Measurements from ENCODE around the gene CITED2. TPM values are rescaled to one million over a fixed set of nuclear protein-coding genes. Genes with fewer than 3 reads are reported as not detected.
A peak's percentile ranks its signal among the peaks of the same experiment; 100 is the strongest.
"Not testable (repeated sequence)": the region's sequence is repeated elsewhere in the genome, so short reads cannot be mapped to it uniquely, and the experiment has no call there.

CITED2 gene
- total RNA-seq: 10 to 100 TPM; 45.1 to 58.1 TPM

DNA sequence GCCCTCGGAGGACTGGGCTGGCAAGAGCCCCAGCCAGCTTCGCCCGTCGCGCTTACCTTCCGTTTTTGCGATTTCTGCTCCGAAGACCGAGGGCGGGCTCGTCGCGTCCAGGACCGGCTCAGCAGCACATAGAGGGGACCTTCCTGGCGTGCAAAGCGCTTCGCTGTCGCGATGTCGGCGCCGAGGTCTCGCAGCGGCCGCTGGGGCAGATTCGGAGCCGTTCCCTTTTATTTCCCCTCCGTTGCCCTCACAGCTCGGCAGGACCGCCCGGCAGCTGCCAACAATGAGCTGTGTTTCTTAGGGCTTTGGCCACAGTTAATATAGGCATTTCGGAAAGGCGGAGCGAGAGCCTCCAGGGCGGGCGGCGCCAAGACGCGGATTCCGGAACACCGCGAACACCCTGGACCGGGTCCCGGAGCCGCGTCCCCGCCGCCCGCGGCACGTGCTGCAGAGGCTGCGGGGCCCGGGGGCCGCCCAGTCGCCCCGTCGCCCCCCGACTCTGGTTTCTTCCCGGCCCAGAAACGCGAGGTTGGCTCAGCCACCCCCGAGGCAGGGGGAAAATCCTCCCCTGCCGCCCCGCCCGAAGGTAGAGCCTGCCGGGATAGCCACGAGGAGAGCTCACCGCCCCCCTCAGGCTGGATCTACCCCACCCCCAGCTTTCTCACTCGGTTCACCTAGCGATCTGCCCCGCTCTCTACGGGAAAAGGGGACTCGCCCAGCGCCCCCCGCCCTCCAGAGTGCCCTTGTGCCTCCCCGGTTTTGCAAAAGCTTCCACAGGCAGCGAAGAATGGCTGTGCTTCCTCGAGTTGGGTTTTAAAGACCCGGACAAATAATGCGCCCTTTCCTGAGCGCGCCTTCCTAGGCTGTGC, at the start of gene CITED2:
TSS of gene CITED2 (minus strand) at position 292 of the 869 bp plus-strand sequence. CDS start 704 bp downstream, outside the sequence.
- CTCF ChIA-PET: interaction anchor here (0.6 to 7.7 kb wide), 24 partner anchors 10 to 1677 kb away, joined by 3 to 94 read pairs (median 4); partner anchors contain the start of gene TXLNB
- Mint-ChIP-seq H3K4me1 (peaks cover 42% of the 10 kb centered on the region), H3K27me3 (no peaks in the 10 kb centered on the region), H3K27ac (peak within 1 kb of the TSS; percentile 99), H3K4me3 (peak within 1 kb of the TSS; percentile 99), H3K36me3 (ENCODE audit: low read depth) (peaks cover 30% of the 10 kb centered on the region), H3K9me3 (ENCODE audit: low read depth) (no peaks in the 10 kb centered on the region)
- intact Hi-C loops (cut with DNase I, micrococcal nuclease): loop anchor here (1.0 to 10.0 kb wide), 15 partner anchors 83 to 1550 kb away; partner anchors contain the start of genes ABRACL (in 2 of the 2), REPS1 (in 2 of the 2), CCDC28A (in 1 of the 2) and HECA (in 1 of the 2)
- ATAC-seq: peak; percentile 72
- POLR2A ChIA-PET: interaction anchor here (0.5 to 2.1 kb wide), 16 partner anchors 18 to 910 kb away, joined by 3 to 13 read pairs (median 4); partner anchors contain the start of genes CCDC28A and TXLNB
- peak; percentile 93 for DNase-seq

DNA sequence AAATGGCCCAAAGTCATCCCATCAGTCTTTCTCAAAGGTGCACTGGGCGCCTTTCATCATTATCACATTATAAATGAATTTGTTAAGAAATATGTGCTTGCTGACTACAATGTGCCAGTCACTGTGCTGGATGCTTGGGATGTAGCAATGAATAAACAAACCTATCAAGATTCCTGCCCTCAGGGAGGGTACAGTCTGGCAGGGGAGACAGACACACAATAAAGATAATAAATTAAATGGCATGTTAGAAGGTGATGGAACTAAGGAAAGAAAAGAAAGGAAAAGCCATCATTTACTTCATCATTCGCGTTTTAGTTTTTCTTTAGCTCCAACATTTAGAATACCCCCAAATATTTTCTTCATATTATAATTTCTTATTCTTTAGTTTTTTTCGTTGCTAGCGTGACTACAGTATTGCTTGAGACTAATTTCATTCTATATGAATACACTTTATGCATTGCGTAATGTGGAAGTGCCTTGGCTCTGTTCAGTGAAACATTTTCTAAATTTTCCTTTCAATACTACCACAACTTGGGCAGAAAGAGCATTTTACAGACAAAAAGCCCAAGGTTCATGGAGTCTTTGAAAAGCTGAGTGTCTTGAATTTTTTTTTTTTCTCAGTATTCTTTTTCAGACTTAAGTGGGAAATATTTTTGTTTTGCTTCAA, 48.7 kb upstream of the CITED2 start:
- no peak for ATAC-seq
- no peak for DNase-seq
- H3K4me1 Mint-ChIP-seq: no peaks in the 10 kb centered on the region
- intact Hi-C loops (cut with DNase I, micrococcal nuclease): no loop called here
- no peak overlapping the region for H3K4me3 Mint-ChIP-seq
- ChIA-PET POLR2A (no interaction called here), CTCF (no interaction called here)
- H3K27ac Mint-ChIP-seq: no peak overlapping the region
- no peaks in the 10 kb centered on the region for H3K9me3 Mint-ChIP-seq (ENCODE audit: low read depth)
- H3K36me3 Mint-ChIP-seq (ENCODE audit: low read depth): no peaks in the 10 kb centered on the region
- peaks cover 7% of the 10 kb centered on the region for H3K27me3 Mint-ChIP-seq

DNA sequence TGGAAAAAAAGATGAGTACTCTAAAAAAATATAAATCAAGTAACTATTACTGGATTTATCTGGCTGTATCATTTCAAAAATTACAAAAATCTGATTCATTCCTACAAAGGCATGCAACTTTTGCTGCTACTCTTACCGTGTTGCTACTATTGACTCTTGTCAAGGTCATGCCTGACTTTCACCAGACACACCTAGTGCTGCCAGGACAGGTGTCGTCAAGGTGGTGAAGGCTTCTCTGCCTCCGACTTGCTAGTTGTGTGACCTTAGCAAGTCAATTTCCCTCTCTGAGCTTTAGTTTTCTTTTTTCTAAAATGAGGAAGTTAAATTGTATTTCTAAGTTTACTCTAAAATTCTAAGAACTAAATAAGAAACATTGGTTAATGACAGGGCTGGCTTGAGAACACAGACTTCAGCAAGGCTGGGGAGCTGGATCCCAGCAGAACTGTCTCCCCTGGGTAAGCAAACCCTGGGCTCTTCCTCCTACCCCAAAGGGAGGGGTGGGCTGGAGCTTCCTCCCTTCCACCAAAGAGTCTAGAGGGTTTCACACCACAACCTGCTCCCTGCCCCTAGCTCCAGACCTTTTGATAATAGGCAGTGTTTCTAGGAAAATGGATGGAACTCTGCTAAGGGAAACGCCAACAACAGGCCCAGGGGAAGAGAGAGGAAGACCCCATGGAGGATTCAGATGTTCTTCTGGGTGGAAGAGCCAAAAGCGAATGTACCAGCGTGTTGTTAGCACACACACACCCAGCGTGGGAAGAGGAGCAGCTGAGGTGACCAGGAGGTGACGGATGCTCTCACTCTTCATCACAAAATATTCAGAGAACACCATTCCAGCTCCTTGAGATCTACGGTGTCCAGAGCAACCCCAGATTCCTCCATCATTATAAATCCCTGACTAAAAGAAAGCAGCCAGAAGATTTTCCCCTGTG, 47.9 kb upstream of the CITED2 start:
- H3K27ac Mint-ChIP-seq: no peak overlapping the region
- CTCF ChIA-PET: interaction anchor here (0.7 kb wide), 1 partner anchor 430 kb away, joined by 3 read pairs; no protein-coding TSS in a partner anchor
- no peak overlapping the region for H3K4me3 Mint-ChIP-seq
- POLR2A ChIA-PET: no interaction called here
- DNase-seq: no peak
- H3K9me3 Mint-ChIP-seq (ENCODE audit: low read depth): no peaks in the 10 kb centered on the region
- intact Hi-C loops (cut with DNase I, micrococcal nuclease): no loop called here
- no peaks in the 10 kb centered on the region for H3K36me3 Mint-ChIP-seq (ENCODE audit: low read depth)
- no peak for ATAC-seq
- peaks cover 4% of the 10 kb centered on the region for H3K27me3 Mint-ChIP-seq
- no peaks in the 10 kb centered on the region for H3K4me1 Mint-ChIP-seq

GRCh38 chr6:139418481-139419132, 44.2 kb upstream of the CITED2 start:
- Mint-ChIP-seq H3K36me3 (ENCODE audit: low read depth) (no peaks in the 10 kb centered on the region), H3K9me3 (ENCODE audit: low read depth) (no peaks in the 10 kb centered on the region), H3K4me1 (no peaks in the 10 kb centered on the region), H3K27me3 (no peaks in the 10 kb centered on the region), H3K27ac (no peak overlapping the region), H3K4me3 (no peak overlapping the region)
- ChIA-PET POLR2A (no interaction called here), CTCF (interaction anchor here (0.6 kb wide), 1 partner anchor 820 kb away, joined by 4 read pairs; no protein-coding TSS in a partner anchor)
- DNase-seq: no peak
- intact Hi-C loops (cut with DNase I, micrococcal nuclease): loop anchor here in 1 of 2 experiments (1.0 kb wide), 1 partner anchor 39 kb away; no protein-coding TSS in a partner anchor
- ATAC-seq: no peak

DNA sequence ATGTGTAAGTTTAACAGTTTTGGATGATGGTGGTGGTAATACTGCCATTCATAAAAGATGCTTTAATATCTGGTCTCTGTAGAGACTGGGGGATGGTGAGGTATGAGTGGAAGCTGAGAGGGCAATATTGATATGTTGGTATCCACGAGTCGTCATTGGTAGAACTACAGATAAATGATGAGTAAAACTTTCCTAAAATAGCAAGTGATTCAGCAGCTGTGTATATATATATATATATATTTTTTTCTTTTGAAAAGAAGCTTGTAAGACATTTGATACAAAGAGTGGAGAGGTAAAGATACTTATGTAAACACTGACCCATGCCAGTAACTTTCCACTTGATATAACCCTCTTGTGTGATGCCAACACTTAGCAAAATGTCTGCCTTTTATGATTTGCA, 41.7 kb upstream of the CITED2 start:
- Mint-ChIP-seq H3K4me1 (no peaks in the 10 kb centered on the region), H3K9me3 (ENCODE audit: low read depth) (no peaks in the 10 kb centered on the region)

GRCh38 chr6:139415365-139415764, 40.9 kb upstream of the CITED2 start:
- ATAC-seq: no peak
- POLR2A ChIA-PET: no interaction called here
- no peaks in the 10 kb centered on the region for H3K36me3 Mint-ChIP-seq (ENCODE audit: low read depth)
- H3K4me3 Mint-ChIP-seq: no peak overlapping the region
- H3K27ac Mint-ChIP-seq: no peak overlapping the region
- intact Hi-C loops (cut with DNase I, micrococcal nuclease): no loop called here
- CTCF ChIA-PET: no interaction called here
- no peaks in the 10 kb centered on the region for H3K27me3 Mint-ChIP-seq
- H3K9me3 Mint-ChIP-seq (ENCODE audit: low read depth): no peaks in the 10 kb centered on the region
- DNase-seq: no peak
- H3K4me1 Mint-ChIP-seq: no peaks in the 10 kb centered on the region

More for the DNA sequence above, 41.7 kb upstream of the CITED2 start:
- CTCF ChIA-PET: no interaction called here
- POLR2A ChIA-PET: no interaction called here
- ATAC-seq: no peak
- intact Hi-C loops (cut with DNase I, micrococcal nuclease): no loop called here
- no peaks in the 10 kb centered on the region for H3K27me3 Mint-ChIP-seq
- DNase-seq: no peak
- no peak overlapping the region for H3K27ac Mint-ChIP-seq
- no peaks in the 10 kb centered on the region for H3K36me3 Mint-ChIP-seq (ENCODE audit: low read depth)
- H3K4me3 Mint-ChIP-seq: no peak overlapping the region

DNA sequence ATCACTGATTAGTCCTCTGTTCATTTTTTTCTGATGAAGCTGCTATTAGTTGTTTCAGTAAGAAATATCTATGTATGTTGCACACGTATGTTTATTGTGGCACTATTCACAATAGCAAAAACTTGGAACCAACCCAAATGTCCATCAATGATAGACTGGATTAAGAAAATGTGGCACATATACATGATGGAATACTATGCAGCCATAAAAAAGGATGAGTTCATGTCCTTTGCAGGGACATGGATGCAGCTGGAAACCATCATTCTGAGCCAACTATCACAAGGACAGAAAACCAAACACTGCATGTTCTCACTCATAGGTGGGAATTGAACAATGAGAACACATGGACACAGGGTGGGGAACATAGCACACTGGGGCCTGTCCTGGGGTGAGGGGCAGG, 37.7 kb upstream of the CITED2 start:
- DNase-seq; H3K4me3 Mint-ChIP-seq; H3K36me3 Mint-ChIP-seq (ENCODE audit: low read depth); H3K27ac Mint-ChIP-seq; POLR2A ChIA-PET; H3K27me3 Mint-ChIP-seq; intact Hi-C loops (cut with DNase I, micrococcal nuclease); ATAC-seq; H3K9me3 Mint-ChIP-seq (ENCODE audit: low read depth); H3K4me1 Mint-ChIP-seq: not testable (repeated sequence)
- CTCF ChIA-PET: interaction anchor here (0.6 kb wide), 1 partner anchor 141 kb away, joined by 3 read pairs; no protein-coding TSS in a partner anchor

- H3K9me3 Mint-ChIP-seq (ENCODE audit: low read depth): no peaks in the 10 kb centered on the region
- H3K27ac Mint-ChIP-seq: no peak overlapping the region
- no peak overlapping the region for H3K4me3 Mint-ChIP-seq
- no peaks in the 10 kb centered on the region for H3K4me1 Mint-ChIP-seq
- CTCF ChIA-PET: interaction anchor here (0.6 kb wide), 1 partner anchor 75 kb away, joined by 6 read pairs; no protein-coding TSS in a partner anchor
- H3K27me3 Mint-ChIP-seq: no peaks in the 10 kb centered on the region
- intact Hi-C loops (cut with DNase I, micrococcal nuclease): no loop called here
- H3K36me3 Mint-ChIP-seq (ENCODE audit: low read depth): no peaks in the 10 kb centered on the region
- ATAC-seq (no peak), DNase-seq (no peak)
- POLR2A ChIA-PET: no interaction called here
Observed at GRCh38 chr6:139409026-139409425, 34.6 kb upstream of the CITED2 start.

DNA sequence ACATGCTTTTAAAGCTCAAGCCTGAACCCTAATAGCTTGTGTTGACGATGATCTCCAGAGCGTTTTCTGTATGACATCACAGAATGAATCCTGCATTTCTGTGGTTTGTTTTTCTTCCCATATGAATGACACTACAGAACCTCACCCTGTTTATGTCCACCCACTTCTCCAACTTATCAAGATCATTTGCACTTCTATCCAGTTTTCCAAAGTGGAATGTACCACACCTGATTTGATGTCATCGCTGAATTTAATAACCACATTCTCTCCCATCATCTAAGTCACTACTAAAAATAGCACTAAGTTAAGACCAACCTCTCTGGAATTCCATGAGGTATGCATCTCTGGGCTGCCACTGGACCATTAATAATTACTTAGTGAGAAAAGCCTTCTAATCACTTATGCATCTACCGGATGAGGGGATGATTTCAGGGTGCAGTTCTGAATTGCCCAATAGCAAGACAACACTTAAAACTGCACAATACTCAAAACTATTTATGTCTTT, 33.3 kb upstream of the CITED2 start:
- intact Hi-C loops (cut with DNase I, micrococcal nuclease): no loop called here
- Mint-ChIP-seq H3K9me3 (ENCODE audit: low read depth) (no peaks in the 10 kb centered on the region), H3K4me1 (no peaks in the 10 kb centered on the region), H3K4me3 (no peak overlapping the region), H3K36me3 (ENCODE audit: low read depth) (no peaks in the 10 kb centered on the region), H3K27me3 (no peaks in the 10 kb centered on the region), H3K27ac (no peak overlapping the region)
- POLR2A ChIA-PET: no interaction called here
- DNase-seq (no peak), ATAC-seq (no peak)
- CTCF ChIA-PET: interaction anchor here (1.3 kb wide), 1 partner anchor 12 kb away, joined by 3 read pairs; no protein-coding TSS in a partner anchor

GRCh38 chr6:139406577-139407343, 32.3 kb upstream of the CITED2 start:
- Mint-ChIP-seq H3K4me3 (no peak overlapping the region), H3K27ac (no peak overlapping the region), H3K36me3 (ENCODE audit: low read depth) (no peaks in the 10 kb centered on the region), H3K27me3 (no peaks in the 10 kb centered on the region), H3K9me3 (ENCODE audit: low read depth) (no peaks in the 10 kb centered on the region), H3K4me1 (no peaks in the 10 kb centered on the region)
- no peak for ATAC-seq
- ChIA-PET CTCF (interaction anchor here (1.3 kb wide), 1 partner anchor 11 kb away, joined by 3 read pairs; no protein-coding TSS in a partner anchor), POLR2A (interaction anchor here (0.6 kb wide), 1 partner anchor 9 kb away, joined by 4 read pairs; no protein-coding TSS in a partner anchor)
- intact Hi-C loops (cut with DNase I, micrococcal nuclease): no loop called here
- DNase-seq: no peak

Measured in activated CD4-positive, alpha-beta T cell treated with anti-CD3 and anti-CD28 coated beads for 36 hours (primary cell).